Gastroesophageal sphincter (tissue), 3 donors: ENCODE results near the gene PHF2.

ENCODE experiments used
- CTCF ChIP-seq, 4 experiments: fragments of 200-600 bp in 2 of 4; fragments of 450-650 bp in 2 of 4; sonication (generic) in 1 of 4; IDR thresholded peaks; one replicate each; pipeline ENCODE4 v1.5.1; 2017 to 2019; ENCODE audit warnings: antibody characterized with exemption in 4 of 4, mild to moderate bottlenecking in 2 of 4, moderate library complexity in 2 of 4
- EP300 ChIP-seq: sonication (generic); formaldehyde crosslinking; IDR thresholded peaks from one replicate; pipeline ENCODE4 v1.6.1; 2017; ENCODE audit warnings: antibody characterized with exemption, mild to moderate bottlenecking
- POLR2A ChIP-seq, 2 donors: fragments of 450-650 bp; IDR thresholded peaks; one replicate each; pipeline ENCODE4 v1.6.1; 2017; ENCODE audit warnings: antibody characterized with exemption in 2 of 2, mild to moderate bottlenecking in 2 of 2, moderate library complexity in 1 of 2
- POLR2AphosphoS5 ChIP-seq: sonication (generic); formaldehyde crosslinking; IDR thresholded peaks from one replicate; pipeline ENCODE4 v1.6.1; 2017; ENCODE audit warnings: antibody characterized with exemption

GRCh38 chr9:93702261-93702660 lies 125.9 kb downstream of the PHF2 start:
- TF ChIP-seq CTCF (IDR thresholded peaks at IDR 0.05) = no peak
- no peak for TF ChIP-seq POLR2A (IDR thresholded peaks at IDR 0.05)
- TF ChIP-seq POLR2AphosphoS5 = no peak
- TF ChIP-seq EP300 = no peak
